ENCODE measurements around the gene KCNQ5.

The KCNQ5 gene

DNA sequence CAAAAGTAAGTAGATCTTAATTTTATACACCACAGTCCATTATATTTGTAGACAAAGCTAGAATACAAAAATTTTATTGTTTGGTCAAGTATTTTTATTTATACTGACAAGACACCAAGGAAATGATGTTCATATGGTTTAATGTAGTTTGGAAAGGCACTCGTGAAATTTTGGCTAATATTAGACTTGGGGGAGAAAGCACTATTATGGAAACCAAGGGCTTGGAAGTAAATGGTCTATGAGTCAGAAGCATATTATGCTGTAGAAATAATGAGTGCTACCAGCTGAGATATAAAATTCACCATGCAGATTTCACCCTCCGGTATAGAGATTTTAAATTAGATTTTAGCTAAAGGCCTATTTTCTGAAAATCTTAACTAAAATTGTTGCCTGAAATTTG lies 233.6 kb downstream of the KCNQ5 start:
- Mint-ChIP-seq H3K27me3 (no peaks in the 10 kb centered on the region), H3K4me3 (no peak overlapping the region), H3K4me1 (no peaks in the 10 kb centered on the region), H3K36me3 (ENCODE audit: insufficient read depth) (no peaks in the 10 kb centered on the region), H3K9me3 (no peaks in the 10 kb centered on the region), H3K27ac (ENCODE audit: low read depth) (no peak overlapping the region)
- no peak for DNase-seq (ENCODE audit: low spot score in 2 of 2)
- ATAC-seq (replicated peaks; ENCODE audit: extremely low read depth, poor library complexity, severe bottlenecking): no peak

DNA sequence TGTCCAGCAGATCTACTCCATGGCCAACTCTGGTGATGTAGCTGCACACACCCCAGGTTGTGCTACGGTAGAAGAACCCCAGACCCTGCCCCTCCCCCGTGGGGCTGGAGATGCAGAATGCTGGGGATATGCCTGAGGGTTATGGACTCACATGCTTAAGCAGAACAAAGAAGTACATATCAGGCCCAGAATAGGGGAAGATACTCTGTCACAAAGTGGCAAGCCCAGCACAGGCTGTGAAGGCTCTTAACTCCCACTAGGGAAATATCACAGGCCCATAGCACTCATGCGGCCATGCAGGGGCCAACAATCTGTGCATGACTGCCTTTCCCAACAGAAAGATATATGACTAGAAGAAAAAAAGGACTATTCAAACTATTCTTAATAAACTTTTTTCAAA lies 234.9 kb downstream of the KCNQ5 start:
- peaks cover under 1% of the 10 kb centered on the region for H3K4me1 Mint-ChIP-seq
- H3K4me3 Mint-ChIP-seq: no peak overlapping the region
- no peaks in the 10 kb centered on the region for H3K27me3 Mint-ChIP-seq
- no peak overlapping the region for H3K27ac Mint-ChIP-seq (ENCODE audit: low read depth)
- no peaks in the 10 kb centered on the region for H3K9me3 Mint-ChIP-seq
- no peaks in the 10 kb centered on the region for H3K36me3 Mint-ChIP-seq (ENCODE audit: insufficient read depth)
- DNase-seq (ENCODE audit: low spot score in 2 of 2) (no peak), ATAC-seq (replicated peaks; ENCODE audit: extremely low read depth, poor library complexity, severe bottlenecking) (no peak)

DNA sequence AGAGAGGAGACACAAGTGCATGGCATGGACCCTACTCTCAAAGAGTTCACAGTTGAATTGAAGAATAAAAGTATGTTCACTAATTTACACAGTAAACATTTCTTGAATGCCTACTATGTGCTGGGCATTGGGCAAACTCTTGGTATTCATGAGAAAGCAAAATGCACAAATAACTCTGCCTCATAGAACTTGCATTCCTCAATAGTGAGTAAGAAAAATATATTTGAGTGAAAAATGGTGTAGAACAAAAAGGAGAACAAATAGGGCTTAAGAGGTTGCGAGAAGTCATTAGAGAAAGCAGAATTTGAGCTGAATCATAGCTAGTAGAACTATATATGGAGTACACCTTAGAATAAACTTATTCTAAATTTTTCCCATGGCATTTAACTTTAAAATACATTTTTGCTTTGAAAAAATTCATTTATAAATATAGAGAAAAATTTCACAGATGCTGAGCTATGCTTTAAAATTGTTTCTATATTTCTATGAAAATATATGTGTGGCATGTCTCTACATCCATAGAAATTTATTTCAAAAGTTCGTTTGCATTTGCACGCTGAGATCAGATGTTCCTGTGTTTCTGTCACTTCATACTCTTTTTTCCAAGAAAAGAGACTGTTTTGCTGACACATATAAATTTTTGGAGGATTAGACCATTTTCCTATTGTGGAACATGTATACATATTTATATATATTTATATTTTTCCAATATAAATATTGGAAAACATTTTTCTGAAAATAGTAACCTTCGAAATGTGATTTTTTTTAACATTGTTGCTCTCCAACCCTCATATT lies 236.1 kb downstream of the KCNQ5 start:
- ATAC-seq (replicated peaks; ENCODE audit: extremely low read depth, poor library complexity, severe bottlenecking) (no peak), DNase-seq (ENCODE audit: low spot score in 2 of 2) (no peak)
- no peak overlapping the region for H3K27ac Mint-ChIP-seq (ENCODE audit: low read depth)
- no peaks in the 10 kb centered on the region for H3K27me3 Mint-ChIP-seq
- H3K9me3 Mint-ChIP-seq: no peaks in the 10 kb centered on the region
- no peak overlapping the region for H3K4me3 Mint-ChIP-seq
- H3K4me1 Mint-ChIP-seq: peaks cover 7% of the 10 kb centered on the region
- H3K36me3 Mint-ChIP-seq (ENCODE audit: insufficient read depth): no peaks in the 10 kb centered on the region

DNA sequence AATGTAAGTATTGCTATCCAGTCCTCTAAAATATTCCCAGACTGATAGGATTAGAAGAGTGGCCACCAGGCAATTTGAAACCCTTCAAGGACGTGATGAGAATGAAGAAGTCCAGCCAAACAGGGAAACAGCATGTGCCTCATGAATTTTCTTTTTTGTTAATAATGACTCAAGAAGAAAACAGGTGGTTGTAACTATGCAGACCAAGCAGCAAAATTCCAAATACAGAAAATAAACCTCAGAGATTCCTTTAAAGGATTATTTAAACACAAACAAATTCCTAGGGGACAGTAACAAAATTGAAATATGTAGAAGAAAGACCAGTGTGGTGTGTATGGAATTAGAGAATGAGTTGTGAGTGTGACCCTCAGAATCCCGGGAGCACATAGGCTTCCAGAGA lies 239.2 kb downstream of the KCNQ5 start:
- H3K9me3 Mint-ChIP-seq: no peaks in the 10 kb centered on the region
- H3K36me3 Mint-ChIP-seq (ENCODE audit: insufficient read depth): no peaks in the 10 kb centered on the region
- no peak overlapping the region for H3K27ac Mint-ChIP-seq (ENCODE audit: low read depth)
- no peaks in the 10 kb centered on the region for H3K27me3 Mint-ChIP-seq
- no peak for DNase-seq (ENCODE audit: low spot score in 2 of 2)
- H3K4me1 Mint-ChIP-seq: peaks cover 7% of the 10 kb centered on the region
- H3K4me3 Mint-ChIP-seq: no peak overlapping the region
- ATAC-seq (replicated peaks; ENCODE audit: extremely low read depth, poor library complexity, severe bottlenecking): no peak

DNA sequence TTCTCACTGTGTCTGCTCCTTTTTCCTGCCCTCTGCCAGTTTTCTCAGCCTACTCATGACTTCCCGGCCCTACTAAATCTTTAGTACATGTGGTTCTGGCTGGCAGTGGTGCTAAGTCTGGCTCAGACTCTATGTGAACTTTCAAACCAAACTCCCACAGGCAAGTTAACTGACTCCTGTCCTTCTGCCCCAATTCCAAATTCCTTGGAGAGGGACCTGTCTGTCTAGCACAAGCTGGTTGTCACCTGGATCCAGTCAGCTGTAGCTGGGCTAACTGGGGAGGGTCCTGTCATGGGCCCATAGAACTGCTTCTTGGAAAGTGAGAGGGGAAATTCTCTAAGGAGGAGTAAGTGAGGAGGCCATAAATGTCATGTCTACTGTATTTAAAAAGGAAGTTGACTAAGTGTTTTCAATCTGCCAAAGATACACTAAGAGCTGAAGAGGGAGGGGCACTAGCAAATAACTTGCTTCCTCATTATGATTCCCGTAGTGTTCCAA lies 240.1 kb downstream of the KCNQ5 start:
- H3K27me3 Mint-ChIP-seq: no peaks in the 10 kb centered on the region
- no peak overlapping the region for H3K27ac Mint-ChIP-seq (ENCODE audit: low read depth)
- no peak for DNase-seq (ENCODE audit: low spot score in 2 of 2)
- ATAC-seq (replicated peaks; ENCODE audit: extremely low read depth, poor library complexity, severe bottlenecking): no peak
- no peaks in the 10 kb centered on the region for H3K36me3 Mint-ChIP-seq (ENCODE audit: insufficient read depth)
- no peaks in the 10 kb centered on the region for H3K9me3 Mint-ChIP-seq
- H3K4me1 Mint-ChIP-seq: peaks cover 7% of the 10 kb centered on the region
- no peak overlapping the region for H3K4me3 Mint-ChIP-seq

DNA sequence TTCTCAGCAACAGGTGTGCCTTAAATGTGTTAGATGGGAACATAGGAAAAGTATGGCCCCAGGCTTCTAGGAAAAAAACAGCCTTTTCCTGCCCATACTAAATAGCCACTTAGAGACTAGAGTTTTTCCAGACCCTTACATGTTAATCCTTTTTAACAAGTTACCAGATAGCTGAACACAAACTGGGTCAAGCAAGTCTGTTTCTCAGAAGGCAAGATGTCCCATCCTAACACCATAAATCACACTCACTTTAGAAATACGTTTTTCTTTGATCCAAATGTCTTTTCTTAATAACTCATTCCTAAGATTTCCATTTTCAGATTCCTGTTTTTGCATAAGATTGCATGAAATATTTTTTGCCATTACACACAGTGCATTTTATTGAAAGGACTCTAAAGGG lies 241.3 kb downstream of the KCNQ5 start:
- H3K27me3 Mint-ChIP-seq: no peaks in the 10 kb centered on the region
- ATAC-seq (replicated peaks; ENCODE audit: extremely low read depth, poor library complexity, severe bottlenecking) (no peak), DNase-seq (ENCODE audit: low spot score in 2 of 2) (no peak)
- H3K9me3 Mint-ChIP-seq: no peaks in the 10 kb centered on the region
- no peak overlapping the region for H3K4me3 Mint-ChIP-seq
- H3K27ac Mint-ChIP-seq (ENCODE audit: low read depth): no peak overlapping the region
- H3K4me1 Mint-ChIP-seq: peaks cover 7% of the 10 kb centered on the region
- no peaks in the 10 kb centered on the region for H3K36me3 Mint-ChIP-seq (ENCODE audit: insufficient read depth)

DNA sequence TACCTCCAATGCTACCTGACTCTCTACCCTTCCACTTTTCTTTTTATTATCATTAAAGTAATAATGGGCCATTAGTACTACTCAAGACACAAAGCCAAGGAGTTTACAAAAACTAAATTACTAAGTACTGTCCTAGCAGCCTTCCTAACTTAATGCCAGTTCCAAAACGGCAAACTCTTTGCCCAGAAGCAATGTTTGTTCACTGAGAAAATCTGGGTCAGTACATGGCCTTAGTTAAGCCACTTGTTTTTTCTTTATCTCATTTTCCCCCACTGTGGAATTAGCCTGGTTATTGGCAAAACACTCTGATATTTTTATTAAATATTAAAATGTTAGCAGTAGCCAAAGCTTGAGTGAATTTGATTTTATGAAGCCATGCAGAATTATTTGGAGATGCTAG lies 242.4 kb downstream of the KCNQ5 start:
- Mint-ChIP-seq H3K4me3 (no peak overlapping the region), H3K27ac (ENCODE audit: low read depth) (no peak overlapping the region), H3K36me3 (ENCODE audit: insufficient read depth) (no peaks in the 10 kb centered on the region), H3K27me3 (no peaks in the 10 kb centered on the region), H3K4me1 (peaks cover 7% of the 10 kb centered on the region), H3K9me3 (no peaks in the 10 kb centered on the region)
- ATAC-seq (replicated peaks; ENCODE audit: extremely low read depth, poor library complexity, severe bottlenecking) (no peak), DNase-seq (ENCODE audit: low spot score in 2 of 2) (no peak)

DNA sequence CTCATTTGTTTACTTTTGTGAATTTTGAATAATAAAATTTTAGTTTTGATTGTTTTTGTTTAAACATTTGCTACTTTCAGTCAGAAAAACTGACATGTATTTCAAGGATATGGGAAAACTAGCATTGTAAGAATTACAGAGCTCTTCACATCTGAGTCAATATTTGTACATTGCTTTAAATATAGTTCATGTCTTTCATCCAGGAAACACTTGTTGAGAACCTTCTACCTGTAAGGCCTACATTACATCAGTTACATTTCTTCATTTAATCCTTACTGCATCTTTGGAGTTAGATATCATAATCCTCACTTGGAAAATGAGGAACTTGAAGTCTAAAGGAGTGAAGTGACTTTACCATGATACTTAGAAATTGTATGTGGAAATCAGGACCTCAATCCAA lies 242.9 kb downstream of the KCNQ5 start:
- H3K27ac Mint-ChIP-seq (ENCODE audit: low read depth): no peak overlapping the region
- no peaks in the 10 kb centered on the region for H3K36me3 Mint-ChIP-seq (ENCODE audit: insufficient read depth)
- no peak for ATAC-seq (replicated peaks; ENCODE audit: extremely low read depth, poor library complexity, severe bottlenecking)

DNA sequence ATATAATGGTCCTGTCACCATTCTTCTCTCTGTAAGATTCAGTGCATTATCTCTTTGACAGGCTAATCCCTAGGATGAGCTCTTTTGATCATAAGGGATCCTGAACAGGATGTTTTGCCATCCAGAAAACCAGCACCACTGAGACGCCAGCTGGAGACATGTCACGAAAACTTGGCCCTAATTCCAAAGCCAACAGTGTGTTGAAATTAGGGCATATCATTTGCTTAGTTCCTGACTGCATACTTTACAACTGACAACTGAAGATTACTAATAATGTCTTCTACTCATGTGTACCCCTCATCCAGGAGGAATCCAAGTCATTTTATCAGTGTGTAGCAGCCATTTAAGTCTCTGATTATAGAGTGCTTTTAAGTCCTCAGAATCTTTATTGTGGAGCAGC lies 243.6 kb downstream of the KCNQ5 start:
- no peak overlapping the region for H3K4me3 Mint-ChIP-seq
- no peak for ATAC-seq (replicated peaks; ENCODE audit: extremely low read depth, poor library complexity, severe bottlenecking)
- H3K4me1 Mint-ChIP-seq: peaks cover 7% of the 10 kb centered on the region
- H3K27me3 Mint-ChIP-seq: no peaks in the 10 kb centered on the region
- no peak for DNase-seq (ENCODE audit: low spot score in 2 of 2)
- H3K9me3 Mint-ChIP-seq: no peaks in the 10 kb centered on the region
- H3K27ac Mint-ChIP-seq (ENCODE audit: low read depth): no peak overlapping the region
- no peaks in the 10 kb centered on the region for H3K36me3 Mint-ChIP-seq (ENCODE audit: insufficient read depth)

More for the DNA sequence above, 242.9 kb downstream of the KCNQ5 start:
- Mint-ChIP-seq H3K27me3 (no peaks in the 10 kb centered on the region), H3K4me3 (no peak overlapping the region), H3K9me3 (no peaks in the 10 kb centered on the region), H3K4me1 (peaks cover 7% of the 10 kb centered on the region)
- no peak for DNase-seq (ENCODE audit: low spot score in 2 of 2)

DNA sequence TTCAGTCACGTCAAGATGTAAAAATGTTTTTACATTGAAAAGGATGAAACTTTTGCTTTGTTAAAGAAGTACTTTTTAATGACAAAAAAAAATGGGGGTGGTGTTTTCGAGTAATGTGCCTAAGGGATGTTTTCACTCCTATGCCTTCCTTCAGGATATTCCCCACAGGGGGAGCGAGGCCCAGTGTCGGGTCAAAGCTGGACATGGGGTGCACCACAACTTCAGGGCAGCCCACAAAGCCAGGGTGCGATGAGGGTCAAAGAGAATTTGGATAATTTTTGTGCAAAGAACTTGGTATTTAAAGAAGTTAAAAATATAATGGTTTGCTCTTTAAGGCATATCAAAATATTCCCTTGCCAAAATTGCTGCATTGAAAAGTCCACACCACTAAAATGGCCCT lies 247.8 kb downstream of the KCNQ5 start:
- no peak for ATAC-seq (replicated peaks; ENCODE audit: extremely low read depth, poor library complexity, severe bottlenecking)
- no peaks in the 10 kb centered on the region for H3K36me3 Mint-ChIP-seq (ENCODE audit: insufficient read depth)

DNA sequence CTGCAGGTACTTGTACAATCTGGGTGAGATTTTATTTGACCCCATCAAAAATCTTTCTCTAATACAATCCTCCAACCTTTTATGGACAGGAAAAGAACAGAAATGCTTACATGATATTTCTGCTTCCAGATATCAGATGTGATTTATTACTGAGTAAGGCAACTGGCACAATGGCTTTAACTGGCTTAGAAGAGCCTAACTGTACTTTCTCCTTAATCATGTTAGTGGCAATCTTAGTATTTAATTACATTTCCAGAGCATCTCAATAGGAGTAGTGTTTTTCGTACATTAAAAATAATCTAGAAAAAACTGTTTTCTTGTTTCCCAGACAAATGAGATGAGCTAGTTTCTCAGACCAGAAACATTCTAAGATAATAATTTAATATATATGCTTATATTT lies 251.6 kb downstream of the KCNQ5 start:
- Mint-ChIP-seq H3K36me3 (ENCODE audit: insufficient read depth) (no peaks in the 10 kb centered on the region), H3K27ac (ENCODE audit: low read depth) (no peak overlapping the region), H3K9me3 (no peaks in the 10 kb centered on the region), H3K4me3 (no peak overlapping the region), H3K27me3 (no peaks in the 10 kb centered on the region), H3K4me1 (no peaks in the 10 kb centered on the region)
- ATAC-seq (replicated peaks; ENCODE audit: extremely low read depth, poor library complexity, severe bottlenecking): no peak
- DNase-seq (ENCODE audit: low spot score in 2 of 2): no peak

More for the DNA sequence above, 247.8 kb downstream of the KCNQ5 start:
- H3K9me3 Mint-ChIP-seq: no peaks in the 10 kb centered on the region
- no peaks in the 10 kb centered on the region for H3K4me1 Mint-ChIP-seq
- H3K27ac Mint-ChIP-seq (ENCODE audit: low read depth): no peak overlapping the region
- DNase-seq (ENCODE audit: low spot score in 2 of 2): no peak
- no peaks in the 10 kb centered on the region for H3K27me3 Mint-ChIP-seq
- no peak overlapping the region for H3K4me3 Mint-ChIP-seq

DNA sequence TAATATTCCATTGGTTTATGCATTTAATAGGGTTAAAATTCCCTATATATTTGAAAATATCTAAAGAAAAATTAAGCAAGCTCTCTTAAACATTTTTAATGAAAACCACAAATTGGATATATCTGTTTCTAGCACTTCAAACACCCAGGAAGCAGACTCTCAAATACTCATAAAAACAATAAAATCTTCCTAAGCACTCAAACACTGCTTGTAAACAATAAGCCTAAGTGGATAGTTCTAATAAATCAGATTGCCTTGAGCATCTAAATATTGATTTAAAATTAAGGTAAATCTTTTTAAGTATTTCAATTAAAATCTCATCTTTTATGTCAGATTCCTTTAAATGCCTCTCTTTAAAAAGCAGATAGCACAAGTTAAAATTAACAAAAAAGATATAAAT lies 254.4 kb downstream of the KCNQ5 start:
- no peak for ATAC-seq (replicated peaks; ENCODE audit: extremely low read depth, poor library complexity, severe bottlenecking)
- H3K9me3 Mint-ChIP-seq: no peaks in the 10 kb centered on the region
- H3K4me1 Mint-ChIP-seq: no peaks in the 10 kb centered on the region
- no peak for DNase-seq (ENCODE audit: low spot score in 2 of 2)
- no peak overlapping the region for H3K4me3 Mint-ChIP-seq
- H3K27ac Mint-ChIP-seq (ENCODE audit: low read depth): no peak overlapping the region
- no peaks in the 10 kb centered on the region for H3K27me3 Mint-ChIP-seq
- H3K36me3 Mint-ChIP-seq (ENCODE audit: insufficient read depth): no peaks in the 10 kb centered on the region

DNA sequence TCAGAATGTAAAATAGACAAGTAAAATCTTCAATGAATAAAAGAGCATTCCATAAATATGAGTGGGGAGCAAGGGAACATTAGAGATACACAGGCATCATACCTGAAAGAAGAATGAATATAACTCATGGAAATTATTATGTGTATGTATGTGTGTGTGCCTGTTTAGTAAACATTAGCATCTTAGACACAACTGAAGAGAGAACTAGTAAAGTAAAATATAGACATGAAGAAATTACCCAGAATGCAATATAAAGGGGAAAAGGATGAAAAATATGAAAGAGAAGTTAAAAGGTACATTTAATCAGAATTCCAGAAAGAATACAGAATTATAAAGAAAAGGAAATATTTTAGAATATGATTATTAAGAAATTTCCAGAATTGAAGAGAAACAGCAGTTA lies 264.3 kb downstream of the KCNQ5 start:
- DNase-seq (ENCODE audit: low spot score in 2 of 2) (no peak), ATAC-seq (replicated peaks; ENCODE audit: extremely low read depth, poor library complexity, severe bottlenecking) (no peak)
- Mint-ChIP-seq H3K4me1 (no peaks in the 10 kb centered on the region), H3K27ac (ENCODE audit: low read depth) (no peak overlapping the region), H3K36me3 (ENCODE audit: insufficient read depth) (peaks cover 2% of the 10 kb centered on the region), H3K27me3 (no peaks in the 10 kb centered on the region), H3K9me3 (no peaks in the 10 kb centered on the region), H3K4me3 (no peak overlapping the region)
